VCaP (cell line): ENCODE measurements around the gene SAPCD2.

Experiments
- H3K27ac ChIP-seq: fragments of 450-650 bp; 2 replicates; pipeline ENCODE4 v1.5.1; 2017
- TF ChIP-seq, protein P1 (sequence below): fragments of 450-650 bp; conservative IDR thresholded peaks from 2 replicates; pipeline ENCODE4 v1.5.1; 2017; ENCODE audit warnings: mild to moderate bottlenecking, moderate library complexity

The SAPCD2 gene

DNA sequence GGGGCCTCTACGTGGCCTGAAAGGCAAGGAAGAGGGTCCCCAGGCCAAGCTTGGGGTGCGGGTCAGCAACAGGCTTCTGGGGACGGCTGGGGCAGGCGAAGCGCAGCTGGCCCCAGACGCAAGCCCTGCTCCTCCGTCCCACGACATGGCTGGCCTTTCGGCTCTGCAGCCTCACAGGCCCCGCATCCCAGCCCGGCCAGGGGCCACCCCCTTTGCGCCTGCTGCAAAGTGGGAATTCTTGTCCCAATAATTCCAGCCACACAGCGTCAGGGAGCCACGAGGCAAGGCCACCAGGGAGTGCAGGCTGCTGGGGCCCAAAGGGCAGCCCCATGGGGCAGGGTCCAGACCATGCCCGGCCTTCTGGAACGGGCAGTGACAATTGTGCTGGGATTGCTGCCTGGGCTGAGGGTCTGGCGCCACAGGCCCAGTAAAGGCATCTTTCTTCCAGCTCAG, 15.4 kb downstream of the SAPCD2 start:
- TF ChIP-seq, protein P1, sequence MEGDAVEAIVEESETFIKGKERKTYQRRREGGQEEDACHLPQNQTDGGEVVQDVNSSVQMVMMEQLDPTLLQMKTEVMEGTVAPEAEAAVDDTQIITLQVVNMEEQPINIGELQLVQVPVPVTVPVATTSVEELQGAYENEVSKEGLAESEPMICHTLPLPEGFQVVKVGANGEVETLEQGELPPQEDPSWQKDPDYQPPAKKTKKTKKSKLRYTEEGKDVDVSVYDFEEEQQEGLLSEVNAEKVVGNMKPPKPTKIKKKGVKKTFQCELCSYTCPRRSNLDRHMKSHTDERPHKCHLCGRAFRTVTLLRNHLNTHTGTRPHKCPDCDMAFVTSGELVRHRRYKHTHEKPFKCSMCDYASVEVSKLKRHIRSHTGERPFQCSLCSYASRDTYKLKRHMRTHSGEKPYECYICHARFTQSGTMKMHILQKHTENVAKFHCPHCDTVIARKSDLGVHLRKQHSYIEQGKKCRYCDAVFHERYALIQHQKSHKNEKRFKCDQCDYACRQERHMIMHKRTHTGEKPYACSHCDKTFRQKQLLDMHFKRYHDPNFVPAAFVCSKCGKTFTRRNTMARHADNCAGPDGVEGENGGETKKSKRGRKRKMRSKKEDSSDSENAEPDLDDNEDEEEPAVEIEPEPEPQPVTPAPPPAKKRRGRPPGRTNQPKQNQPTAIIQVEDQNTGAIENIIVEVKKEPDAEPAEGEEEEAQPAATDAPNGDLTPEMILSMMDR: no peak
- peak overlapping the region; percentile 77 for H3K27ac ChIP-seq

DNA sequence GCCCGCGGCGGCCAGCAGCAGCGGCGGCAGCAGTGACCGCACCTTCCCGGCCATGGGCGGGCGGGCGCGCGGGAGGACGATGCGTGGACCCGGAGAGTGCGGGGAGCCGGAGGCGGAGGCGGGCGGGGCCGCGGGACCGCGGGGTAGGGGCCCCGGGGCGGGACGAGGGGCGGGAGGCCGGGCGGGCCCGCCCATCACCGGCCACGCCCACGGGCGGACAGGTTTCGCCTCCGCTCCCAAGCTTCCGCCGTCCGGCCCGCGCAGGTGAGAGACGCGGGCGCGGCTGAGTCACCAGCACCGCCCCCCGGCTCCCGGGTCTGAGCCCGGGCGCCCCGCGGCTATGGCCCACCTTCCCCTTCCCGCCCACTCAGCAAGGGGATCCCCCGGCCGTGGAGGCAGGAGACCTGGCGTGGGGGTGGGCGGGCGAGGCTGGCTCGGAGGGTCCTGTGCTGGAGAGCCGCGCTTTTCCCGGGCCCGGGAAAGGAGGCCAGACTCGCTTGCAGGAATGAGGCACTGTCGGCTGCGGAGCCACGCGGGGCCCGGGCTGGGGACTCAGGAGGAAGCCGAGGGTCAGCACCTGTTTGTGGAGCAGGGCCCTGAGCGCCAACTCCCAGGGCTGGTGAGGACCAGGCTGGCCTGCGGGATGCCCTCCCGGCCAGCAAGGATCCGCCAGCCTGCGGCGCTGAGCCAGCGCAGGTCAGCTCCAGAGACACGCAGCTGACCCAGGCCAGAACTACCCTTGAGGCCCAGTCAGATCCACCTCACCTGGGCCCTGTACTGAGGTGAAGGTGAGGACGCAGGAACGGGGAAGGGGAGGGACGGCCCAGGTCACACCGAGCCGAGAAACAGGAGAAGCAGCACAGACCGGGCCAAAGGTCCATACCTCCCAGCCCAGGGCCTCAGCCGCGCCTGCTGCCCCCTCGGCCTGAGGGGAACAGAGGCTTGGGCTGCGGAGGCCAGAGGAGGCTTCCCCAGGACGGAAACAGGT, 16.1 kb downstream of the SAPCD2 start, which contains the start of gene ENTPD2:
TSS of gene ENTPD2 (minus strand) at position 118 of the 988 bp plus-strand sequence. CDS start at position 54, 64 bp downstream.
- TF ChIP-seq, protein P1: no peak
- H3K27ac ChIP-seq: peak within 1 kb of the TSS; percentile 77

DNA sequence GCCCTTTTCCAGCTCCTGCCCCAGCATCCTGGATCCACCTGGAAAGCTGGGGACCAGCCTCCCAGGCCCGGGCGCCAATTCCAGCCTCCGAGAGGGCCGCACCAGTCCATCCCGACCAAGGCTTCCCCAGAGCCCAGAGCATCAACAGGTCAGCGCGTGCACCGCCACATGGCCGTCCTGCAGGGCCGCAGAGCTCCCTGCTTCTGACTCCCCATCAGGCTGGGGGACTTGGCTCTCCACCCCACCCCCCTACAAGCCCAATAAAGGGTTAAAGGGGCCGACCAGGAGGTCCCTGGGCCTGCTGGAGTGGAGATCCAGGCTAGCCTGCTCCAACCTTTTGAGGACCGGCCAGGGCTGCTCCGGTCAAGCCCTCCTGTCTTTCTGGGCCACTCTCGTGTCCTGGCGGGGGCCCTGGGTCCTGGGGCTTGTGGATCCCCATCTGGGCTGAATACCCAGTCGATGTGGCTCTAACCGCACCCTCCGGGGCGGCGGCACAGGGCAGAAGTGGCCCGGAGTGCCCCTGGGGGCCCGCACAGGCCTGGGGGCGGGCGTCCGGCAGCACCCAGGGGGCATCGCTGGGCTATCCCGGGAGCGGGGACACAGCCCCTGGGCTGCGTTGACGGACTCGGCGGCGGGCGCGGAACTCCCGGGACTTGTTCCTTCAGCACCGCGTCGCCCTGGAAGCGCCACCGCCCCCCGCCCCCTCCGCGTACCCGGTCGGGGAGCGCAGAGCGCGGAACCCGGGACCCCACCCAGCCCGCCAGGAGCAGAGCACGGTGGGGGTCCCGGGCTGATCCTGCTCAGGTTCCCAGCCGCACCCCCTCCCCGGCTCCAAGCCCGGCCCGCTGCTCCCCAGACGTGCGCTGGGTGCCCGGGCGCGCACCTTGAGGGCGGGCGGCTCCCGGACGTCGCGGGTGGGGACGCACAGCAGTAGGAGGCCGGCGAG, 17.1 kb downstream of the SAPCD2 start:
- TF ChIP-seq, protein P1: no peak
- H3K27ac ChIP-seq: peak overlapping the region; percentile 77

DNA sequence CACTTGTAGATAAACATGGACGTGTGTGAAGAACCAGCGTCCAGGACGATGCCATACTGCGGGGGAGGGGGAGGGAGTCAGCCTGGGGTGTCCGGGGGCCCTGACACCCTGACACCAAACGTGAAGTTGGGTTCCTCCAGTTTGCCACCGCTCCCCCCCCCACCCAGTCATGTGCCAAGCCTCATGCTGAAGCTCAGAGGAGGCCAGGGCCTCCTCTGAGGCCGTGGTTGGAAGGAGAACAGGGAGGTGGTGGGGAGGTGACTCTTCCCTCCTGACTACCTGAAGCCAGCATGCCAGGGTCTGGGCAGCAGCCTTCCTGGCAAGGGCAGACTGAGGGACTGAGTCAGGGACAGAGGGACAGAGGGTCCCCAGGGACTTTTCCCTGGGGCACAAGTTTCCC, 18.1 kb downstream of the SAPCD2 start:
- TF ChIP-seq, protein P1: no peak
- H3K27ac ChIP-seq: no peak overlapping the region

DNA sequence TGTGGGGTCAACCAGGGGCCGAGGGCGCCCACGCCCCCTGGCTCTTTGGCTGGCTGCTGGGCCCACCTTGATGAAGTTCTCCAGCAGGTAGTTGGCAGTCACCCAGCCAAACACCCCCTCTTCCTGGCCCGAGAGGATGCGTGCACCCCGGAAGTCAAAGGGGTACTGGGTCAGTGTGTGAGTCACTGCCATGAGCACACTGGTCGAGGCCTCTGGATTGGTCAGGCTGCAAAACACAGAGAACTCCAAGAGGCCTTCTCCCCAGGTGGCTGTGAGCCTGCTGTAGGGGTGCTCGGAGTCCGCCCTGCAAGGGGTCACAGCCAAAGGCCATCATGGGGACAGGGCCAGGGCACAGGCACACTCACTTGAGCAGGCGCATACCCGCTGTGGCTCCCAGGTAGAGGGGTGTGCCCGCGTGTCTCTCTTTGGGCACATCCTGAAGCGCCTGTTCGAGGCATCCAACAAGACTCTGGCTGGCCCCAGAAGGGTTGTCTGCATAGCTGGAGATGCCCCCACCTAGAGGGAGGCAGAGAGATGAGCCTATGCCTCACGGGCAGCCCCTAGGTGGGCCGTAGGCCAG, 19.1 kb downstream of the SAPCD2 start:
- H3K27ac ChIP-seq: no peak overlapping the region
- TF ChIP-seq, protein P1: no peak

DNA sequence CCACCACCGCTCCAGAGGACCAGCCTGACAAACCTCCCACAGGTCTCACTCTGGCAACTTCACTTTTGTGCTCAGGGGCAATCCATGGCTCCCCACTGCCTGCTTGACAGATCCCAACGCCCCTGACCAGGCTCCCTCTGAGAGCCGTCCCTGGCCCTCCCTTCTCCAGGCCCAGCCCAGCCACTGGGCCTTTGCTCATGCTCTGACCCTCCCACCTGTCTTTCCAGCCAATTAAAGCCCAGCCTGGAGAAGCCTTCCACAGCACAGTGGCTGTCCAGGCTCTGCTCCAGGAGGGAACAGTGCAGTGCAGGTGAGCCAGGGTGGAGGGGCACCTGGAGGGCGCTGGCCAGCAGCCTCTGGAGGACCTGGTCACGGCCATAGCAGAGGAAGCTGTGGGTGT, 19.8 kb downstream of the SAPCD2 start:
- no peak overlapping the region for H3K27ac ChIP-seq
- TF ChIP-seq, protein P1: no peak
